H1 (cell line): Measurements from ENCODE around the gene CSHL1. TPM values are rescaled to one million over a fixed set of nuclear protein-coding genes. Genes with fewer than 3 reads are reported as not detected.
A peak's percentile ranks its signal among the peaks of the same experiment; 100 is the strongest.

ENCODE experiments used
- CTCF ChIA-PET: fragments of 300-600 bp; sonication (Branson Sonifier 250); formaldehyde crosslinking; loops from one replicate; lab custom pipeline; 2021; ENCODE audit not compliant: partially characterized antibody; lab: Charles Lee
- POLR2A ChIA-PET: fragments of 300-600 bp; sonication (Branson Sonifier 250); formaldehyde crosslinking; loops from one replicate; lab custom pipeline; 2021; ENCODE audit warnings: inconsistent platforms; ENCODE audit not compliant: partially characterized antibody; lab: Charles Lee
- DNase-seq, 2 experiments: peaks; one replicate each; pipeline versions ENCODE4 v3.0.0 to v3.0.0-alpha.2; 2010 to 2022; ENCODE audit warnings: low spot score in 2 of 2, low read depth in 1 of 2, mixed read lengths in 1 of 2
- FAIRE-seq: peaks from 2 replicates; lab custom pipeline; 2011; peaks lifted over from hg19 to GRCh38; lab: Jason Lieb, UNC
- H2AFZ ChIP-seq: 2 replicates; pipeline ENCODE4 v1.8.1; 2012; ENCODE audit warnings: low read length, inconsistent platforms
- H2AK5ac ChIP-seq: 2 replicates; pipeline ENCODE4 v1.6.1; 2013; ENCODE audit warnings: low read depth, low read length
- H2BK120ac ChIP-seq: replicated peaks from 2 replicates; pipeline ENCODE3; 2013; ENCODE audit warnings: low read depth, low read length, inconsistent platforms
- H2BK12ac ChIP-seq: 2 replicates; pipeline ENCODE4 v1.6.1; 2013; ENCODE audit warnings: low read depth, low read length
- H2BK15ac ChIP-seq: 2 replicates; pipeline ENCODE4 v1.6.1; 2013; ENCODE audit warnings: low read length
- H2BK20ac ChIP-seq: 2 replicates; pipeline ENCODE4 v1.6.1; 2013; ENCODE audit warnings: low read length
- H2BK5ac ChIP-seq: 2 replicates; pipeline ENCODE4 v1.6.1; 2013; ENCODE audit warnings: low read depth, low read length
- H3K14ac ChIP-seq: 2 replicates; pipeline ENCODE4 v1.6.1; 2013; ENCODE audit warnings: inconsistent platforms; ENCODE audit not compliant: insufficient read length
- H3K18ac ChIP-seq: 2 replicates; pipeline ENCODE4 v1.6.1; 2013; ENCODE audit warnings: low read length; ENCODE audit errors: extremely low read depth
- H3K23ac ChIP-seq: 2 replicates; pipeline ENCODE4 v1.6.1; 2013; ENCODE audit warnings: inconsistent platforms; ENCODE audit not compliant: insufficient read length
- H3K23me2 ChIP-seq: 2 replicates; pipeline ENCODE4 v1.6.1; 2013; ENCODE audit warnings: low read depth, low read length
- H3K27ac ChIP-seq: 2 replicates; pipeline ENCODE4 v1.6.1; 2011; ENCODE audit warnings: low read depth, low read length, inconsistent platforms
- H3K27me3 ChIP-seq, 4 experiments: replicated peaks in 1 of 4; 1 replicate in 1 of 4; 2 replicates in 3 of 4; pipeline versions ENCODE4 v1.6.1 to v1.8.1; 2011 to 2013; ENCODE audit warnings: low read length in 3 of 4, mild to moderate bottlenecking in 3 of 4, inconsistent platforms in 2 of 4, mixed read lengths in 2 of 4, moderate library complexity in 1 of 4; ENCODE audit not compliant: control insufficient read depth in 3 of 4, insufficient read depth in 3 of 4; ENCODE audit errors: extremely low read depth in 1 of 4
- H3K36me3 ChIP-seq, 4 experiments: 2 replicates each; pipeline versions ENCODE4 v1.6.1 to v1.8.1; 2011 to 2013; ENCODE audit warnings: mild to moderate bottlenecking in 4 of 4, low read length in 3 of 4, moderate library complexity in 2 of 4, control low read depth in 1 of 4, inconsistent platforms in 1 of 4; ENCODE audit not compliant: insufficient read depth in 4 of 4, control insufficient read depth in 2 of 4
- H3K4ac ChIP-seq: replicated peaks from 2 replicates; pipeline ENCODE3; 2013; ENCODE audit warnings: low read length, low read depth, mixed read lengths, inconsistent platforms; ENCODE audit not compliant: insufficient read length
- H3K4me1 ChIP-seq, 4 experiments: replicated peaks in 1 of 4; 1 replicate in 1 of 4; 2 replicates in 3 of 4; pipeline versions ENCODE4 v1.6.1 to v1.8.1; 2011 to 2013; ENCODE audit warnings: low read length in 3 of 4, inconsistent platforms in 2 of 4, mixed read lengths in 1 of 4; ENCODE audit not compliant: insufficient read depth in 4 of 4, control insufficient read depth in 3 of 4
- H3K4me2 ChIP-seq, 2 experiments: 2 replicates each; pipeline versions ENCODE4 v1.6.1 to v1.8.1; 2011 to 2013; ENCODE audit warnings: low read depth in 2 of 2, low read length in 2 of 2, control low read depth in 1 of 2, inconsistent platforms in 1 of 2, mild to moderate bottlenecking in 1 of 2; ENCODE audit not compliant: insufficient read depth in 1 of 2
- H3K4me3 ChIP-seq, 4 experiments: fragments of 200-600, 300-600 bp in 1 of 4; sonication (generic), shearing (Covaris generic), sonication (Bioruptor Twin) in 1 of 4; 2 replicates each; pipeline versions ENCODE4 v1.5.1 to v1.8.1; 2011 to 2016; ENCODE audit warnings: low read length in 4 of 4, low read depth in 3 of 4, control low read depth in 2 of 4, inconsistent platforms in 2 of 4, mild to moderate bottlenecking in 2 of 4, mixed read lengths in 1 of 4, moderate library complexity in 1 of 4; ENCODE audit not compliant: insufficient read depth in 2 of 4; ENCODE audit errors: extremely low read depth in 1 of 4
- H3K56ac ChIP-seq: replicated peaks from 2 replicates; pipeline ENCODE3; 2013; ENCODE audit warnings: low read depth, mild to moderate bottlenecking, mixed read lengths, low read length, inconsistent platforms; ENCODE audit not compliant: insufficient read length
- H3K79me1 ChIP-seq: 2 replicates; pipeline ENCODE4 v1.6.1; 2013; ENCODE audit warnings: low read depth, low read length, control low read depth
- H3K79me2 ChIP-seq, 2 experiments: 2 replicates each; pipeline versions ENCODE4 v1.6.1 to v1.8.1; 2012 to 2013; ENCODE audit warnings: low read length in 2 of 2, mild to moderate bottlenecking in 2 of 2, inconsistent platforms in 1 of 2; ENCODE audit not compliant: insufficient read depth in 2 of 2, control insufficient read depth in 1 of 2
- H3K9ac ChIP-seq, 4 experiments: replicated peaks in 1 of 4; 1 replicate in 1 of 4; 2 replicates in 3 of 4; pipeline versions ENCODE4 v1.6.1 to v1.8.1; 2011 to 2013; ENCODE audit warnings: low read depth in 3 of 4, low read length in 3 of 4, control low read depth in 2 of 4, mild to moderate bottlenecking in 2 of 4, moderate library complexity in 2 of 4, inconsistent platforms in 1 of 4; ENCODE audit errors: extremely low read depth in 1 of 4
- H3K9me3 ChIP-seq, 2 experiments: 2 replicates each; pipeline versions ENCODE4 v1.6.1 to v1.8.1; 2012 to 2013; ENCODE audit warnings: mild to moderate bottlenecking in 2 of 2, moderate library complexity in 2 of 2, control low read depth in 1 of 2, inconsistent platforms in 1 of 2, low read depth in 1 of 2, low read length in 1 of 2, mixed read lengths in 1 of 2; ENCODE audit not compliant: insufficient read depth in 2 of 2
- H4K20me1 ChIP-seq, 2 experiments: replicated peaks in 1 of 2; 2 replicates each; pipeline versions ENCODE3 to v1.8.1; 2011 to 2013; ENCODE audit warnings: inconsistent platforms in 2 of 2, low read length in 2 of 2, mild to moderate bottlenecking in 1 of 2; ENCODE audit not compliant: insufficient read depth in 2 of 2, control insufficient read depth in 1 of 2
- H4K5ac ChIP-seq: 2 replicates; pipeline ENCODE4 v1.6.1; 2013; ENCODE audit warnings: low read length, low read depth, mixed read lengths, inconsistent platforms; ENCODE audit not compliant: insufficient read length
- H4K8ac ChIP-seq: 2 replicates; pipeline ENCODE4 v1.8.0; 2013; ENCODE audit warnings: mild to moderate bottlenecking, moderate library complexity, low read length, inconsistent platforms; ENCODE audit not compliant: insufficient read depth; ENCODE audit errors: extremely low read depth
- H4K91ac ChIP-seq: replicated peaks from 2 replicates; pipeline ENCODE3; 2013; ENCODE audit warnings: low read length, mixed read lengths, inconsistent platforms; ENCODE audit not compliant: insufficient read length
- BRCA1 ChIP-seq: IDR thresholded peaks from 2 replicates; pipeline ENCODE4 v1.6.1; 2012; ENCODE audit warnings: low read depth, low read length, improper control_type of control experiment
- EZH2 ChIP-seq: fragments of 200-600 bp; sonication (generic); IDR thresholded peaks from 2 replicates; pipeline ENCODE4 v1.7.1; 2012; ENCODE audit warnings: low read depth, mild to moderate bottlenecking, moderate library complexity, low read length, inconsistent platforms; ENCODE audit not compliant: severe bottlenecking
- HDAC2 ChIP-seq, 2 experiments: fragments of 300-600 bp in 1 of 2; sonication (generic) in 1 of 2; IDR thresholded peaks; 2 replicates each; pipeline ENCODE4 v1.6.1; 2011 to 2012; ENCODE audit warnings: low read depth in 2 of 2, low read length in 2 of 2, mild to moderate bottlenecking in 2 of 2, moderate library complexity in 2 of 2, borderline replicate concordance in 1 of 2, inconsistent platforms in 1 of 2
- POU5F1 ChIP-seq: IDR thresholded peaks from 2 replicates; pipeline ENCODE4 v1.6.1; 2011; ENCODE audit warnings: low read depth, mild to moderate bottlenecking, low read length, moderate library complexity
- RXRA ChIP-seq: IDR thresholded peaks from 2 replicates; pipeline ENCODE4 v1.6.1; 2011; ENCODE audit warnings: low read depth, mild to moderate bottlenecking, low read length, moderate library complexity; ENCODE audit not compliant: insufficient read depth
- SP4 ChIP-seq: IDR thresholded peaks from 2 replicates; pipeline ENCODE4 v1.6.1; 2012; ENCODE audit warnings: low read length, inconsistent platforms
- SUZ12 ChIP-seq: fragments of 200-600 bp; sonication (generic); IDR thresholded peaks from 2 replicates; pipeline ENCODE4 v1.6.1; 2012; ENCODE audit warnings: mild to moderate bottlenecking, inconsistent platforms, low read length, moderate library complexity, mixed read lengths
- TCF12 ChIP-seq: IDR thresholded peaks from 2 replicates; pipeline ENCODE4 v1.6.1; 2011; ENCODE audit warnings: low read depth, mild to moderate bottlenecking, low read length
- TEAD4 ChIP-seq: IDR thresholded peaks from 2 replicates; pipeline ENCODE4 v1.6.1; 2012; ENCODE audit warnings: low read depth, low read length, inconsistent platforms, mixed read lengths
- YY1 ChIP-seq: IDR thresholded peaks from 2 replicates; pipeline ENCODE4 v1.6.1; 2011; ENCODE audit warnings: low read depth, mild to moderate bottlenecking, low read length
- WGBS, 2 experiments: shearing (Covaris generic) in 1 of 2; methylation state at CpG; one replicate each; pipeline versions ENCODE4 v1.1.6 to v1.1.7; 2013 to 2015; ENCODE audit warnings: low lambda C conversion rate in 2 of 2, mixed read lengths in 2 of 2, inconsistent platforms in 1 of 2, low coverage in 1 of 2, missing lambda C conversion rate in 1 of 2; ENCODE audit not compliant: insufficient replicate concordance in 2 of 2, insufficient coverage in 1 of 2, insufficient read length in 1 of 2; ENCODE audit errors: extremely low coverage in 1 of 2, missing lambda C conversion rate in 1 of 2; 5-methylcytosine and 5-hydroxymethylcytosine counted together
- polyA plus RNA-seq, 7 experiments: library from polyadenylated mRNA; depleted of rRNA in 3 of 7; stranded (reverse) in 5 of 7; unstranded in 2 of 7; fragments of >200 nt in 5 of 7; fragments of 200-250 nt in 2 of 7; gene quantifications; 1 replicate in 5 of 7; 2 replicates in 1 of 7; 4 replicates in 1 of 7; pipeline versions ENCODE4 v1.2.1 to v1.2.3, GENCODE V29; 2011 to 2013; ENCODE audit warnings: missing spikeins in 2 of 7, mixed read lengths in 2 of 7
- total RNA-seq: library from RNA; stranded (reverse); fragmentation: NEBNext Ultra II Directional; extraction: Animal tissue kit (Norgen Biotek cat#: 25700); gene quantifications from 2 replicates; pipeline ENCODE4 v1.2.1, GENCODE V29; 2021

The CSHL1 gene
- total and polyA plus RNA-seq, 2 of the 8 experiments (the other 6 are each of a cell fraction or from before 2014, with no cell fraction given): not detected

GRCh38 chr17:63937920-63938319, 26.9 kb upstream of the CSHL1 start:
- Histone ChIP-seq H2BK5ac (0 out of 2 replicates have a peak overlapping the region, but pooled peaks have one; percentile 24), H3K23ac (no peak overlapping the region), H3K14ac (no peak overlapping the region), H3K4ac (no peak overlapping the region), H4K20me1 (peaks cover 0 to 5% of the 10 kb centered on the region in 2 experiments), H2BK12ac (no peak overlapping the region), H3K79me1 (no peaks in the 10 kb centered on the region), H2AK5ac (no peak overlapping the region), H2BK20ac (no peak overlapping the region), H3K36me3 (peaks cover 0 to 21% (median 1%) of the 10 kb centered on the region in 4 experiments; a peak in 4 of 8 replicates), H3K4me2 (no peak overlapping the region), H2BK120ac (no peak overlapping the region), H3K27ac (no peak overlapping the region), H3K56ac (no peak overlapping the region), H3K9ac (no peak overlapping the region), H4K91ac (no peak overlapping the region), H3K4me1 (peaks cover 0 to 2% (median 0%) of the 10 kb centered on the region in 4 experiments; a peak in 2 of 7 replicates), H2BK15ac (peak overlapping the region; percentile 29; the same call in 1 of the 2 replicates), H3K79me2 (no peaks in the 10 kb centered on the region), H4K5ac (no peak overlapping the region), H3K4me3 (no peak overlapping the region), H2AFZ (no peak overlapping the region), H3K18ac (no peak overlapping the region), H4K8ac (peak overlapping the region; percentile 77; the same call in 1 of the 2 replicates), H3K27me3 (no peaks in the 10 kb centered on the region), H3K9me3 (no peaks in the 10 kb centered on the region), H3K23me2 (no peaks in the 10 kb centered on the region)
- WGBS, 2 experiments: 86% methylated on average over 4 of the region's 4 CpGs; no CpG with 5 or more reads in 1 of the 2 experiments
- TF ChIP-seq SP4 (no peak), TEAD4 (no peak), HDAC2 (IDR thresholded peaks at IDR 0.05; ENCODE audit: borderline replicate concordance in 1 of 2, low read depth in 2 of 2, low read length in 2 of 2) (no peak), POU5F1 (no peak), BRCA1 (no peak), RXRA (no peak), SUZ12 (no peak), EZH2 (no peak), TCF12 (no peak), YY1 (no peak)
- FAIRE-seq: no peak
- ChIA-PET POLR2A (no interaction called here), CTCF (interaction anchor here (0.9 to 11.4 kb wide), 6 partner anchors 8 to 71 kb away, joined by 3 to 164 read pairs (median 4); partner anchors contain the start of gene GH1)
- no peak for DNase-seq
